ENCODE data around the gene FKRP. TPM values are rescaled to one million over a fixed set of nuclear protein-coding genes. Genes with fewer than 3 reads are reported as not detected.

Gene FKRP
- polyA plus RNA-seq, 5 donors = 20.0 to 30.4 (median 24.5) TPM

Other genes starting within 250 kb of the FKRP start
- 100 to 1,000 TPM; 341 to 478 (median 376) TPM for gene CALM3, start 144.7 kb upstream of the FKRP start, polyA plus RNA-seq (ENCODE audit: insufficient read depth in 1 of 5, insufficient read length in 5 of 5, low replicate concordance in 1 of 5)
- gene PTGIR, start 121.0 kb upstream of the FKRP start, polyA plus RNA-seq (ENCODE audit: insufficient read depth in 1 of 5, insufficient read length in 5 of 5, low replicate concordance in 1 of 5) = 10 to 100 TPM in 4 of 5 donors, 1 to 10 TPM in 1; 7.6 to 13.6 (median 11.9) TPM
- 10 to 100 TPM in 2 of 5 donors, 1 to 10 TPM in 3; 6.7 to 12.3 (median 7.0) TPM for gene GNG8, start 109.9 kb upstream of the FKRP start, polyA plus RNA-seq (ENCODE audit: insufficient read depth in 1 of 5, insufficient read length in 5 of 5, low replicate concordance in 1 of 5)
- gene DACT3, start 84.9 kb upstream of the FKRP start, polyA plus RNA-seq (ENCODE audit: insufficient read depth in 1 of 5, insufficient read length in 5 of 5, low replicate concordance in 1 of 5) = 10 to 100 TPM; 40.7 to 56.2 (median 45.9) TPM
- 10 to 100 TPM; 33.7 to 59.4 (median 54.0) TPM for gene PRKD2, start 28.9 kb upstream of the FKRP start, polyA plus RNA-seq (ENCODE audit: insufficient read depth in 1 of 5, insufficient read length in 5 of 5, low replicate concordance in 1 of 5)
- 100 to 1,000 TPM in 1 of 5 donors, 10 to 100 TPM in 4; 62.2 to 105 (median 80.3) TPM for gene STRN4, start 393 bp downstream of the FKRP start, polyA plus RNA-seq (ENCODE audit: insufficient read depth in 1 of 5, insufficient read length in 5 of 5, low replicate concordance in 1 of 5)
- 100 to 1,000 TPM in 1 of 5 donors, 10 to 100 TPM in 4; 67.2 to 103 (median 73.2) TPM for gene SLC1A5, start 42.5 kb downstream of the FKRP start, polyA plus RNA-seq (ENCODE audit: insufficient read depth in 1 of 5, insufficient read length in 5 of 5, low replicate concordance in 1 of 5)
- gene AP2S1, start 104.8 kb downstream of the FKRP start, polyA plus RNA-seq (ENCODE audit: insufficient read depth in 1 of 5, insufficient read length in 5 of 5, low replicate concordance in 1 of 5) = 100 to 1,000 TPM in 3 of 5 donors, 10 to 100 TPM in 2; 85.0 to 132 (median 108) TPM
- 10 to 100 TPM; 36.7 to 45.7 (median 41.0) TPM for gene ARHGAP35, start 114.9 kb downstream of the FKRP start, polyA plus RNA-seq (ENCODE audit: insufficient read depth in 1 of 5, insufficient read length in 5 of 5, low replicate concordance in 1 of 5)

Measured in right lung (tissue), 5 donors.